Globus pallidus (tissue), 1 donor: Measurements from ENCODE around the gene B4GALT7.

ENCODE experiments used
- DNase-seq: peaks from one replicate; pipeline ENCODE4 v3.0.0-alpha.2; 2015; ENCODE audit warnings: low spot score

B4GALT7 gene

DNA sequence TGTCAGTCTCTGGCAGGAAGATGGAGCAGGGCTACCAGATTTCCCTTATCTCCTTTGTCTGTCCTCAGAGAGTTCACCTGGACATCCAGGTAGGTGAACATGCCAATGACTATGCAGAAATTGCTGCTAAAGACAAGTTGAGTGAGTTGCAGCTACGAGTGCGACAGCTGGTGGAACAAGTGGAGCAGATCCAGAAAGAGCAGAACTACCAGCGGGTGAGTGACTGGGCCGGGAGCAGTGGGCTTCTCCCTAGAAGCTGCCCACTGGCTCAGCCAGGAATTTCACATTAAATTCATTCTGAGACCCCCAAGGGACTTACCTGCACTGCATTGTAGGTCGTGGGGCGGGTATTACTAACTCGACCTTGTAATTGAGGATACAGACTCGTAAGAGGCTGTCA, 5.9 kb upstream of the B4GALT7 start:
- DNase-seq, result no peak

DNA sequence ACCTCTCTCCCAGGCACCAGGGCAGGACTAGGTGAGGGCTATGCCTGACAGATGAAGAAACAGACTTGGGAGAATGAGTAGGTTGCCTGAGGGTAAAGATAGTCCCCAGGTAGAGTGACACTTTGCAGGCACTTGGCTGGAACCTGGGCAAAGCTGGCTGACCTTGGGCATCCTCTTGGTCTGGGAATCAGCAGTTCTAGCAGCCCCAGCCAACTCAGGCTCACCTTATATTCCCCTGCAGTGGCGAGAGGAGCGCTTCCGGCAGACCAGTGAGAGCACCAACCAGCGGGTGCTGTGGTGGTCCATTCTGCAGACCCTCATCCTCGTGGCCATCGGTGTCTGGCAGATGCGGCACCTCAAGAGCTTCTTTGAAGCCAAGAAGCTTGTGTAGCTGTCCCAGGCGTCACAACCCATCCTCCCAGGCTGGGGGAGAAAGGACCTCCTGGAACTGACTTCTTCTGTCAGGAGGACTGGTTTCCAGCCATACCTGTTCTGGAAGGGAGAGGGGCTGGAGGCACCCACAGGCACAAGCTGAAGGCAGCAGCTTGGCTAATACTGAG, 4.8 kb upstream of the B4GALT7 start:
- no peak for DNase-seq

DNA sequence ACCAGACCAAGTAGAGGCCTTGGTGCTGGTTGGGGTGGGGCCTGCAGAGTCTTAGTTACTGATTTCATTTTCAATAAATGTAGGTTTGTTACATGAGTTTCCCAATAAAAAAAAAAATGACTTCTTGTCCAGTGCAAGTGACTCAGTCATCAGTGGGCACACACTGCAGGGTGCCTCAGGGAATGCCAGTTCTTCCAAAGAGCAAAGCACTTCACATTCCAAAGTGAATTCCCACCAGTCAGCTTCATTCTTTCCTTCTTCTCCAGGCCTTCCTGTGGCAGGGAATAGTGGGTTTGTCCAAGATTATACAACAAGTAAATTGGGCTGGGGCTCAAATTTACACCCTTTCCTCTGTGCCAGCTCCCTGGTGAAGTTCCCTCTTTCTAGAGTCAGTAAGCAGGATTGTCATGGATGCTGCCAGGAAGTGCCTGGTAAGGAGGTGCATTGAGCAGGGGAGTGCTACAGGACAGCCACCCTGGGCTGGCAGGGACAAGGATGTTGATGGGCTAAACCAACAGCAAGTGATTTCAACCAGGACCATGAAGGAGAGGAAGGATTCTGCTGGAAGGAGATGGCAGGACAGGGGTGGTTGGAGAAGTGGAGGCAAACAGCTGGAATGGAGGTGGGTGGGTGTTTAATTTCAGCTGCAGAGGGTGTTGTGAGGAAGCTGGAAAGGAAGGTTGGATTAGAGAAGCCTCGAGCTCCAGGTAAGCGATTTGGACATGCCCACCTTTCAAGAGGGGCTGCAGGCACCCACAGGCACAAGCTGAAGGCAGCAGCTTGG, 3.7 kb upstream of the B4GALT7 start:
- DNase-seq, result no peak

DNA sequence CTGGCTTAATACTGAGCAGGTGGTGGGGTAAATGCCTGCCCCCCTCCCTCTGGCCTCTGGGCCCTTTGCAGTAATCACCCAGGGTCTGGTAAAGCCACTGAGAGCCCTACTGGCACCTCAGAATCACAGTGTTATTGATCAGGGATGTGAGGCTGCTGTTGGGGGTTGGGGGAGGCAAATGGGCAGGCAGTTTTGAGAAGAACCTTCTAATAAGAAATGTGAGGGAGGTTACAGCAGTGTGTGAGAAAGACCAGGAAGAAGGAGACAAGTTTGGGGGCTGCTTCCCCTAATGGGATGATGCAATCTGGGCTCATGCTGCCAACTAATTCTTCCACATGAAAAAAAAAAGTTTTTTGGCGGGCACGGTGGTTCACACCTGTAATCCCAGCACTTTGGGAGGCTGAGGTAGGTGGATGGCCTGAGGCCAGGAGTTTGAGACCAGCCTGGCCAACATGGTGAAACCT, 3.1 kb upstream of the B4GALT7 start:
- DNase-seq, result no peak

DNA sequence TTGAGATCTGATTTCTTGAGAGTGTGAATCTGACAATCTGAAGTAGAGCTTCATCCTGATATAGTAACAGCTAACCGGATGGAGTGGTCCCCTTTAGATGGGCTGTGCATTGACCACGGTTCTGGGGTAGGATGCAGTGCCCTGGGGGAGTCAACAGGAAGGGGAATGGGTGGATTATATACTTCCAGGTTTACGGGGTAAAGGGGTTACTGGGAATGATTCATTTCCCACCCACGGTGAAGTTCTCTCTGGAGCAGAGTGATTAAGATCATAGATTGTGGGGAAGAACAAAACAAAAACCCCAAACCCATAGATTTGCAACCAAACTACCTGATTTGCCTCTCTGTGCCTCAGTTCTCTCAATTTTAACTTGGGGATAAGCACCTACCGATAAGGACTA, 1.5 kb upstream of the B4GALT7 start:
- no peak for DNase-seq

DNA sequence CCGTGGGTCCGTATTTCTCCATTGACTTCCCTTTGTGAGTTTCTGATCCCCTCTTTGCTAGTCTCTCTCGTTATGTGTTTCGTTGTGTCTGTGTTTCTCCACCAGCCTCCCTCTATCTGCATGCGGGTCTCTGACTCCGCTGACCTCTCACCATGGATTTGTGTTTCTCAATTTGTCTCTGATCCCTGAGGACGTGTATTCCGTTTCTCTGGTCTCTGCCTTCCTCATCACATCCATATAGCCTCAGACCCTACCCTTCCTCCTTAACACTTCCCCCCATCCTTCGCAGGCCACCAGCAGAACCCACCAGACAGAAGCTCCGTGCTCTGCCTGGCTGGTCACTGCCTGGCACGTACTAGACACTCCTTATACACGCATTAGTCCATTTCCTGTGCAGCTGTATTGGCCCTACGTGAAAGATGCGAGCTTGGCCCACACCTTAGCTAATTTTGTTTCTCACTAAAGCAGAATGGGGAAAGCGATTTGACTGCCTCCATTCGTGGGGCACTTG, 631 bp downstream of the B4GALT7 start:
- DNase-seq, result peak; percentile 29

DNA sequence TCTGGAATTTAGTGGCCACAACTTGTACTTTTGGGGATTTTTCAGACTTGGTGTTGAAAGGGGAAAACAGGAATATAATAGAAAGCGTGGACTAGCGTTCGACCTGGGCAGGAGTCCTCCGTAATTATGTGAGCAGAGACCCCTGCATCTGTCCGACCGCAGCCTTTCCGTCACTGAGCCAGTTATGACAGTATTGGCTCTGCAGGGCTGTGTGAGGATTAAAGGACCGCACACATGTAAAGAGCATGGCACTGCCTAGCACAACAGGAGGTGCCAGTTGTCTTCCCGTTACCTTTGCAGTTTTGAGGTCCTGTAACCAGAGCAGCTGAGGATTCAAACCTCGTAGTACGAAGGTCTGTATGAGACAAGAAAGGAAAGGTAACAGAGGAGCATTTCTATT, 1.2 kb downstream of the B4GALT7 start:
- no peak for DNase-seq

DNA sequence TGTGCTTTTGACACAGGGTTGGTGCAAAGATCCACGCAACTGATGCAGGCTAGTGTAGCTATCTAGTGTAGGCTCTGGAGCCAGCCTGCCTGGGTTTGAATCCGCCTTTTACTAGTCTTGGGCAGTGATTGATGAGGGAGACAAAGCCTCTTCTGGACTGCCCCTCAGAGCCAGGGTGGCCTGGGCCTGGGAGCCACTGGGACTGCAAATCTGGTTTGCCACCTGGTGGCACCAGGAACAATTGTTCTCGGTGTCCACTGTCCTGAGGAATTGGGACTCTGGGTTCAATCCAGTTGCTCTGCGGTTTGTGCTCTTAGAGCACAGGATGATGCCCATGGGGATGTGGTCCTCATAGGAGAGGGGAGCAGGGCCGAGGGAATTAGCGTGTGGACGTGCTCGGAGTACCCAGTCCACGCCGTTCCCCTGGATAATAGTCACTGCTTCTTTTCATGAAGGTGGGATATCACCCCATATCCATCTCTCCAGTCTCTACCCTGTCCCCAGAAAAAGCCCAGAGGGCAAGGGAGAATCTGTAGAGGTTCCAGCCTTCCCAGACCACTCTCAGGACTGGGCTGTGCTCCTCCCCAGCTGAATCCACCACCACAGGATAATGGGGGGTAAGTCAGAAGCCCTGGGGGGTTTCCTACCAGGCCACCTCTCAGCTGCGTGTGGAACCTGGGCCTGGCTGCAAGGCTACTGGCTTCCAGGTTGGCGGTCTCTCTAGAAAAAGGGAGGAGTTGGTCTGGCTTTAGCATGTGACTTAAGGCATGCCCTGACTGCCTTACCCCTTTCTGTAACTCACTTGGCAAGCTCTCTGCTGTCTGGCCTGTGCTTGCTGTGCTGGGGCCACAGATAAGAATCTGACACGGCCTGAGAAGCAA, 1.9 kb downstream of the B4GALT7 start:
- DNase-seq, result no peak

DNA sequence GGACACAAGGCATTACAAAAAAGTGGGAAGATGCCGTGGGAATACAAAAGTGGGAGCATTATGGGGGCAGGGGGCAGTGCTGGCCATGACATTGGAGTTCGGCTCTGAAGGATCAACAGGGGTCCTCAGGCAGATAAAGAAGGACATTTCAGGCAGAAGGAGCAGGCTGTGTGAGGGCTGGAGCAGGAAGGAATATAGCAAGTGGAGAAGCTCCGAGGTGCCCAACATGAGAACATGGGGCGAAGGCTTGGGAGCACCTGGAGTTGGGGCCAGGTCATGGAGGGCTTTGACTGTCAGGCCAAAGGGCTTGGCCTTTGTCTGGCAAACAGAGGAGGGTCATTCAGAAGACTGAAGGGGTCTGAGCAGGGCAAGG, 2.5 kb downstream of the B4GALT7 start:
- DNase-seq, result no peak

DNA sequence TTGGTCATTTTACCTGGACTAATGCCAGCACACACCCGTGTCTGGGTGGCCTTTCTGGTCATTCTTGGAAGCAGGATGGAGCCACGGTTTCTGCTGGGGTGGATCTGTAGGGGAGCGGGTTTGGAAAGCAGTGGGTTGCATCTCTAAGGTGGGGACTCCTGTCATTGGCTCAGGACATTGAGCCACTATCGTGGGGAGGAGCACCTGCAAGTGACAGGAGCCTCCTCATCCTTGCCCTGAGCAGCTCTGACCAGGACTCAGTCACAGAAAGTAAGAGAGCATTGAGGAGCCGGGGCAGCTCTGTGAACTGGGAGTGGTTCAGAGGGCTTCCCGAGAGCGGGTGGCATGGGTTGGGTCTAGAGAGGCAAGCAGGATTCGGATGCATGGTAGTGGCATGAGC, 3.7 kb downstream of the B4GALT7 start:
- no peak for DNase-seq

DNA sequence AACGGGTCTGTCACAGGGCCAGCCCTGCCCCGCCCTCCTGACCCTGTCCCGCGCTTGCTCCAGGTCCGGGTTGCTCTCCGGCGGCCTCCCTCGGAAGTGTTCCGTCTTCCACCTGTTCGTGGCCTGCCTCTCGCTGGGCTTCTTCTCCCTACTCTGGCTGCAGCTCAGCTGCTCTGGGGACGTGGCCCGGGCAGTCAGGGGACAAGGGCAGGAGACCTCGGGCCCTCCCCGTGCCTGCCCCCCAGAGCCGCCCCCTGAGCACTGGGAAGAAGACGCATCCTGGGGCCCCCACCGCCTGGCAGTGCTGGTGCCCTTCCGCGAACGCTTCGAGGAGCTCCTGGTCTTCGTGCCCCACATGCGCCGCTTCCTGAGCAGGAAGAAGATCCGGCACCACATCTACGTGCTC, 4.2 kb downstream of the B4GALT7 start:
- DNase-seq, result no peak

DNA sequence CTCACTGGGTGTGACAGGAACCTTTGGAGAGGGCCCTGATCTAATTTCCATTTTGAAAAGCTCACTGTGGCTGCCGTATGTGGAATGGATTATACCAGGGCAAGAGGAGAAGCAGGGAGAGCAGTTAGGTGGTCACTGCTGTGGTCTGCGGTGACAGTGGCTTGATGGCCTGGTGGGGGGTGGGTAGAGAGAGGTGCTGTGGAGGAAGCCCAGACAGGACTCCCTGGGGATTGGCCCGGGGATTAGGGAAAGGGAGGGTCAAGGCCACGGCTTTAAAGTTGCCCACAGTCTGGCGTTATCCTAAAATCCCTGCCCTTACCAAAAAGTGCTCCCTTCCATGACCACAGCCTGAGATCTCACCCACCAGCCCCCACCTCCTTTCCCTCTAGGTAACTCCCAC, 4.7 kb downstream of the B4GALT7 start:
- no peak for DNase-seq

DNA sequence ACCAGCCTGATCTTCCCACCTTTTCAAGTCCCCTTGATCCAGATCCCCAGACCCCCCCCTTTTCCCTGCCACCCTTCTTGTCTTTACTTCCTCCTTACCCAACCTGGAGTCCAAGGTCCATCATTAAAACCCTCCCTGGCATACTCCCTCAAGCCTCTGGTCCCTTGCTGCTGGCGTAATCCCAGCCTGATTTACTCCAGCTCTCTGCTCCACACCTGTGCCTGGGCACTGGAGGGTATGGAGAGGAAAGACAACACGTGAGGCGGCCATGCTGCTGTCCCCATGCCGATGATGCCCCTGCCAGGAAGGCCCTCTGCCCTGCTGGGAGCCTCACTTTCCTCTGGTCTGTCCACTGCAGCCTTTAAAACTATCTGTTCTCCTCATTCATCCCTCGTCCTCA, 5.1 kb downstream of the B4GALT7 start:
- no peak for DNase-seq

DNA sequence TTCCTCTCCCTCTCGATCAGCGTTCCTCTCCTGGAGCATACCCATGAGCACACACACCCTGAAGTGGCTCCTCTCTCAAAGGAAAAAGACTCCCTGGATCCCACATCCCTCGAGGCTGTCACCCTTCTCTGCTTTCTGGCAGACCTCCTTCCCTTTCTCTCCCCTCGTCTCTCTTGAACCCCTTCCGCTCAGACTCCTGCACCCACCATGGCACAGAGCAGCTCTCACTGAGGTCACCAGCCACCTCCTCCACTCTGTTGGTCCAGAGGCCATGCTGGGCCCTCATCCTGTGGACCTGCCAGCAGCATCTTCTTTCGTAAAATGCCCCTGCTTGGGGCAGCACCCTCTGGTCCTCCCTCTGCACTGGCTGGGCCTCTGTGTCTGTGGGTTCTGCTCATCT, 5.7 kb downstream of the B4GALT7 start:
- no peak for DNase-seq

DNA sequence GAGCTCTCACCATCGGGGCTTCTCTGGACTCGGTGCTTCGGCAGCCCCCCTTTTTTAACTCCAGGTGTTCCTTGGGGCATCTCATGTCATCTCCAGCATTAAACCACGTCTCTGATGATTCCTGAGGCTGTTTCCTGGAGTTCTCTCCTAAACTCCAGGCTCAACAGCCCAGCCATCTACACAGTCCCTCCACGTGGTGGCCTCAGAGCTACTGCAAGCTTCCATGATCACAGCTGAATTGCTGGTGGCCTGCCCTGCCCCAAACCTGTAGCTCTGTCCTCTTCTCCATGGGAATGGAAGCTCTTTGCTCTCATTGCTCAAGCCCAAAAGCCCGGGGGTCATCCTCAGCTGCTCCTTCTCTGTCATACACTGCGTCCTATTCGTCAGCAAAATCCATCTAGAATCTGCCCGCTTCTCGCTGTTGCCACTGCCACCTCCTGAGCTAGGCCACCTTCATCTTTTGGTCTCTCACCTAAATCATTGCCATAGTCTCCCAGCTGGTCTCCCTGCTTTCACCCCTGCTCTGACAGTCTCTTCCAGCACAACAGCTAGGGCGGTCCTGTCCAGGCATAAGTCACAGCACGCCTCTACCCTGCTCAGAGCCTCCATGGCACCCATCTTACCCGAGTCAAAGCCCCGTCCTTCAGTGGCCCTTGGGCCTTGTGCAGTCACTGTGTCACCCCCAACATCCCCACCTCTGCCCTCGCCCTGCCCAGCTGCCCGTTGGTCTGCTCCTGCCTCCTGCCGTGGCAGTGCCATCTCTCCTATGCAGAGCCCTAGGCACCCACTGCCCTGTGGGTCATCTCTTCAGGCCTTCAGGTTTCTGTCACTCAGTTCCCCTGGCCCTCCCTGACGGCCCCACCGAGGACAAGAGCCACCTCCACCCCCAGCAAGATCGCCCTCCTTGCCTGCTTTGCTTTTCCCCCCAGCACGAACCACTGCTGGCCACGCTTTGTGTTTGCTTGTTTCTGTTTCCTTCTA, 6.4 kb downstream of the B4GALT7 start:
- no peak for DNase-seq

DNA sequence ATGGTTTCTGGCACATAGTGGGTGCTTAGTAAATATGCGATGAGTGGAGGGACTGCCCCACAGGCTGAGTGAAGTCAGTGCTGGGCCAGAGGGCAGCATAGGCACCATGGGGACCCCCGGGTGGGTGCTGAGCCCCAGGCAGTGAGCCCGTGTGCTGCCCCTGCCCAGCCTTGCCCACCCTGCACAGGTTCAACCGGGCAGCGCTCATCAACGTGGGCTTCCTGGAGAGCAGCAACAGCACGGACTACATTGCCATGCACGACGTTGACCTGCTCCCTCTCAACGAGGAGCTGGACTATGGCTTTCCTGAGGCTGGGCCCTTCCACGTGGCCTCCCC, 7.2 kb downstream of the B4GALT7 start:
- DNase-seq, result no peak

DNA sequence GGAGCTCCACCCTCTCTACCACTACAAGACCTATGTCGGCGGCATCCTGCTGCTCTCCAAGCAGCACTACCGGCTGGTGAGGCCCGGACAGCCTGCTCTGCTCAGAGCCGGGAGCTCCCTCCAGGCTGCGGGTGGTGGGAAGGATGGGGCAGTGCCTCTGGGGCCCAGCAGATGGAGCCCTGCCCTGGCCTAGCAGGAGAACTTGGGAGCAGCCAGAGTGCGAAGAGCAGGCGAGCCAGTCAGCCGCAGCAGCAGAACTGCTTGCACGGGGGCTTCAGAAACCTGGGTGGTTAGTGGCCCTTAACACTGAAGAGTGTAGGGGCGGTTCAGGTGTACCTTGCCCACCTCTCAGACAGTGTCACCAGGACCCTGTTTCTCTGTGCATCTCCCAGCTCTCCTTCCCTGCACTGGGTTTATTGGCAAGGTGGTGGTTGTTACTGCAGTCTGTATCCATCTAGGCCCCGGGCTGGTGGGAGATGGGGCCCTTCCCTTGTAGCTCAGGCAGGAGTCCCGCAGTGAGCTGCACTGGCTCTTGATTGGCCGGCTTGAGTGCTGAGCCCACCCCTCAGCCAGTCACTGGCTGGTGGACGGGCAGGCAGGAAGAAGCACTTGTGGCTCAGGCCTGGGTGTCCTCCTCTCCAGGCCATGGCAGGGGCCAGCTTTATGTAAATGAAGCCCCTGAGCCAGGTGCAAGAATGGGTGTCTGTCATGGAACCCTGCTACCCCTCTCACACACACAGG, 7.7 kb downstream of the B4GALT7 start:
- DNase-seq, result peak; percentile 56

DNA sequence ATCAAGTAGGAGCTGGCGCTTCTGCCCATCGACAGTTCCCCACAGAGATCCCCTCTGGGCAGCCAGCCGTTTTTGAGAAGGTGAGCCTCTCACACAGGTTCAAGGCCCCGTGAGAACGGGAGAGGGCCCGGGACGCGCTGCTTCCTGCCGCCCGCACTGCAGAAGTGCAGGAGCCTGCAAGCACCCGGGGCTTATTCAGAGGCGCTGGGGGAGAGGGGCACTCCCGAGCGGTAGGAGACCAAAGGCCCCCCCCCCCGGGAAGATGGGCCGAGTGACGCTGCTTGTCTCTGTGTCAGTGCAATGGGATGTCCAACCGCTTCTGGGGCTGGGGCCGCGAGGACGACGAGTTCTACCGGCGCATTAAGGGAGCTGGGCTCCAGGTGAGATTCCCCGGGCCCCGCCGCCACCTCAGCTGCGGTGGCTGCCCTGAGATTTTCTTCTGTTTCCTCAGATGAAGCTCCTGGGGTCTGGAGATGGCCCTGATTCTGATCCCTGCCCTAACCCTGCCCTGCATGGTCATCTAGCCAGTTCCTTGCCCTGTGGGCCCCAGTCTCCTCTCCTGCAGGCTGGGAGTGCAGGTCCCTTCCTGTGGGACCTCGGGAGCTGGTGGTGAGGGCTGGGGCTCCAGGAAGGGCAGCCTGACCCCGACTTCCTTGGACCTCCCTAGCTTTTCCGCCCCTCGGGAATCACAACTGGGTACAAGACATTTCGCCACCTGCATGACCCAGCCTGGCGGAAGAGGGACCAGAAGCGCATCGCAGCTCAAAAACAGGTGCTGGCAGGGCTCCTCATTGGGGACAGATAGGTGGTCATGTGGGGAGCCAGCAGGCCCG, 8.5 kb downstream of the B4GALT7 start:
- no peak for DNase-seq

DNA sequence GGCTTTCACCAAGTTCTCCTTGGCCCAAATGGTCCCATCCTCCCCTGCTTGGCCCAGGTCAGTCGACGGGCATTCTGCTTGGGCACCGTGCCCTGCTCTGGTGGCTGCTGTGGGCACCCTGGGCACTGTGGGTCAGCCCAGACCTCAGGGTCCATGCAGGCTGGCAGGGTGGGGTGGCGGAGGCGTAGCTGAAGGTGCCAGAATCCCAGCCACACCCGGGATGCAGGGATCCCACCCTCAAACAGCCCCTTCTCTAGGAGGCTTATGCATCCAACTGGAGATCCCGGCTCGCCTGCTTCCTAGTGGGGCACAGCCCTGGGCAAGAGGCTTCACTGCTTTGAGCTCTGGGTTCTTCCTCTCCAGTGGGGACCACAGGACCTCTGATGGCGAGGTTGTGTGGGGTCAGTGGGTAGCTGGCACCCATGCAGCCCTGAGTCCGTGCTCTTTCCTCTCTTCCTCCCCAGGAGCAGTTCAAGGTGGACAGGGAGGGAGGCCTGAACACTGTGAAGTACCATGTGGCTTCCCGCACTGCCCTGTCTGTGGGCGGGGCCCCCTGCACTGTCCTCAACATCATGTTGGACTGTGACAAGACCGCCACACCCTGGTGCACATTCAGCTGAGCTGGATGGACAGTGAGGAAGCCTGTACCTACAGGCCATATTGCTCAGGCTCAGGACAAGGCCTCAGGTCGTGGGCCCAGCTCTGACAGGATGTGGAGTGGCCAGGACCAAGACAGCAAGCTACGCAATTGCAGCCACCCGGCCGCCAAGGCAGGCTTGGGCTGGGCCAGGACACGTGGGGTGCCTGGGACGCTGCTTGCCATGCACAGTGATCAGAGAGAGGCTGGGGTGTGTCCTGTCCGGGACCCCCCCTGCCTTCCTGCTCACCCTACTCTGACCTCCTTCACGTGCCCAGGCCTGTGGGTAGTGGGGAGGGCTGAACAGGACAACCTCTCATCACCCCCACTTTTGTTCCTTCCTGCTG, 9.4 kb downstream of the B4GALT7 start:
- DNase-seq, result no peak
